Stimulated activated CD8-positive, alpha-beta memory T cell treated with anti-CD3 and anti-CD28 coated beads, Interleukin-12 subunit alpha, Interleukin-12 subunit beta, amount 100 ng/mL, for 1 hour (primary cell): Measurements from ENCODE around the gene LHFPL5.

Experiments used
- DNase-seq: peaks from one replicate; pipeline ENCODE4 v3.0.0-alpha.2; 2020; ENCODE audit warnings: low read depth

Gene LHFPL5

GRCh38 chr6:35856250-35856649 is 51.1 kb downstream of the LHFPL5 start:
- DNase-seq = no peak

DNA sequence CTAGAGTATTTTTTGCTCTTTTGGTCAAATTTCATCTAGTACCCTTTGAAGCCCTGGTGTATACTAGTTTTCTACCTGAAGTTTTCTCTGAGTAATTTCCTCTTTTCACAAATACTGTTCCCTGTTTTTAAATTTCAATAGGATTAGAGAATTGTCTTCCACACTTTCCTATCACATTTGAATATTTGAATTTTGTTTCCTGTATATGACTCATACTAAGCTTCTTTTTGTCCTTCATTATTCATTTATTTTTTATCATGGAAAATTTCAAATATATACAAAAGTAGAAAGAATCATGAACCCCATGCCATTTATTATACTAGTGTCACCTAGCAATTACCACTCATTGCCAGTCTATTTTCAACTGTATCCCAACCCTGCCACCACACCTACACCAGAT is 52.7 kb downstream of the LHFPL5 start:
- DNase-seq = no peak

GRCh38 chr6:35859367-35859766 is 54.2 kb downstream of the LHFPL5 start:
- no peak for DNase-seq
